Duodenal mucosa (tissue), 2 donors: Measurements from ENCODE around the gene KRTAP12-1.

Experiments used
- H3K27ac ChIP-seq: one replicate; pipeline ENCODE4 v1.7.0; 2013; ENCODE audit warnings: low read depth, low read length
- H3K27me3 ChIP-seq, 2 donors: one replicate each; pipeline ENCODE4 v1.7.0; 2013; ENCODE audit warnings: low read length in 2 of 2, control low read depth in 1 of 2; ENCODE audit not compliant: insufficient read depth in 2 of 2, control insufficient read depth in 1 of 2
- H3K36me3 ChIP-seq, 2 donors: one replicate each; pipeline ENCODE4 v1.7.0; 2013; ENCODE audit warnings: low read length in 2 of 2, control low read depth in 1 of 2; ENCODE audit not compliant: insufficient read depth in 2 of 2, control insufficient read depth in 1 of 2
- H3K4me1 ChIP-seq, 2 donors: one replicate each; pipeline ENCODE4 v1.7.0; 2013; ENCODE audit warnings: low read length in 2 of 2, control low read depth in 1 of 2; ENCODE audit not compliant: insufficient read depth in 2 of 2, control insufficient read depth in 1 of 2
- H3K4me3 ChIP-seq, 2 donors: one replicate each; pipeline ENCODE4 v1.7.0; 2013; ENCODE audit warnings: low read length in 2 of 2, low read depth in 1 of 2
- H3K9ac ChIP-seq, 2 donors: one replicate each; pipeline ENCODE4 v1.7.0; 2013; ENCODE audit warnings: low read length in 2 of 2, low read depth in 1 of 2
- H3K9me3 ChIP-seq, 2 donors: one replicate each; pipeline ENCODE4 v1.7.0; 2013; ENCODE audit warnings: low read length in 2 of 2, control low read depth in 1 of 2; ENCODE audit not compliant: control insufficient read depth in 1 of 2

The KRTAP12-1 gene

DNA sequence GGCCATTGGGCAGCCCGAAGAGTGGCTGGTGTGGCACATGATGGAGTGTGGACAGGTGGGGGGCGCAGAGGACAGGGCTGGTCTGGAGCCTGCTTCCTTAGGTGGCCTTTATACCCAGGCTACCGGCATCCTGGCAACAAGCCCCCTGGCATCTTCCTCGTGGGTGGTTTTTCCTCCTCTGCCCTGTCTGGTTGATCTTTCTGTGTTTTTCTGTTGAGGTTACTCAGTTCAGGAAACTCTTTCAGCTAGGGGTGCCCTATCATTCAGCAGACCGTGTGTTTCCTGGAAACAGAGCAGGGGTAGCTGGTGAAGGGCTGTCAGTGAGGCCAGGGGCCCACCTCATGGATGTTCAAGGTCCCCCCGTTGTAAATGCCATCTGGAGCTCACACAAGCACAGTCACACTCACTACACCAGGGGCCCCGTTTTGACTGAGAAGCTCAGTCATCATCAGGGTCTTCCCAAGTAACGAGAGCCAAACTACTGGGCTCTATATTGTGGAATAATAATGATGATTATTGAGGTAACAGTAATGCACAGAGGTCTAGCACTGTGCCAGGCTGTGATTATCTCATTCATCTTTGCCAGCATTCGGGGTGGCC, 27.3 kb downstream of the KRTAP12-1 start, which contains the start of gene KRTAP12-4:
TSS of gene KRTAP12-4 (minus strand) at position 84 of the 600 bp plus-strand sequence. CDS start at position 39, 45 bp downstream.
- Histone ChIP-seq H3K27me3 (no peaks in the 10 kb centered on the region), H3K4me3 (no peak within 1 kb of the TSS), H3K4me1 (peaks cover 0 to 4% of the 10 kb centered on the region in 2 donors), H3K36me3 (no peaks in the 10 kb centered on the region), H3K9ac (no peak within 1 kb of the TSS), H3K9me3 (no peaks in the 10 kb centered on the region), H3K27ac (no peak within 1 kb of the TSS)

DNA sequence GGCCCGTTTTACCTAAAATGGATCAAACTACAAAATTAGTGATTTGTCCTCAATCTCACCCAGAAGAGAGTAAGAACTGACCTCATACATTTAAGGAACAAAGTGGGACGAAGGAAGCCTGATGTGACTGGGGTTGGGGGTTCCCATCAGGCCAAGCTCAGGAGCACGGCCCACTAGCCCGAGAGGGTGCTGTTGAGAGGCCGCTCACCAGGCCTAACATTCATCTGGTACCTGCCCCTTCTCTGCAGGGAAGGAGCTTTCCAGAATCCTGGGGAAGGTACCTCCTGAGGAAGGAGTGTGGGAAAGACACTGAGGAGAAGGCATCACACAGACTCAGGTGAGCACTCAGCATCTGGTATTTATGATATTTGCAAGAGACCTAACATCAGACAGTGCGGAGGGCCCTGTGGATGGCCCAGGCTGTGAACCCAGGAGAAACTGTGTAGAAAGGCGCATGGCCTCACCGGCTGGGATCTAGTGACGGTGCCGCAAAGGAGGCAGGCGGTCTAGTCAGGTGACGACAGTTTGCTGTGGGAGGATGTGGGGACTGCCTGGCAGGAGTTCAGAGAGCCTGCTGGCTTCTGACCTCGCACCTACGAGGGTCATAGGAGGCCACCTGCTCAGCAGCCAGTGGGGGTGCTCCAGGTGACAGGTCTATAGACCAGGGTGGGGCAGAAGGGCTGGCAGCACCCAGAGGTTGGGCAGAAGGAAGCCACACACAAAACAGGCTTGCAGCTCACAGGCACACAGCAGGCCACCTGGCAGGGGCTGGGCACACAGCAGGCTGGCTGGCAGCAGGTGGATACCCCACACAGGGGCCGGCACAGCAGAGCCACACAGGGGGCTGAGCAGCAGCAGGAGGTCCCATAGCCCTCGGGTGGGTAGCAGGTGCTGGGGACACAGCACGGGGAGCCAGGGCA, 28.0 kb downstream of the KRTAP12-1 start:
- Histone ChIP-seq H3K9ac (no peak overlapping the region), H3K27ac (no peak overlapping the region), H3K9me3 (no peaks in the 10 kb centered on the region), H3K36me3 (no peaks in the 10 kb centered on the region), H3K27me3 (no peaks in the 10 kb centered on the region), H3K4me1 (peaks cover 0 to 4% of the 10 kb centered on the region in 2 donors), H3K4me3 (no peak overlapping the region)

DNA sequence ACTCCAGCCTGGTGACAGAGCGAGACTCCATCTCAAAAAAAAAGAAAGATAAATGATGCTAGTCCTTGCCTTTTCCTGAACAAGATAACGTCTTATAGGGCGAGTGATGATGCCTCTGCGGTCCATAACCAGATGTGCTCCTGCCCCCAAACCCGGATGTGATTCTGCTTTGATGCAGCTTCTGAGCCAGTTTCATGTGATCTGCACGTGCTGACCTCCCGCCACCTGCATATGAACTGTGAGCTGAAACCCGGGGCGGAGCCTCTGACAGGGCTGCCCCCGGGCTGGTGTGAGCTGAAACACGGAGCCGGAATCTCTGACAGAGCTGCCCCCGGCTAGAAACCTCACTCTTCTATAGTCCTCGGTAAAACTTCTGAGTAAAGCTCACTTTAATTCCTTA, 28.8 kb downstream of the KRTAP12-1 start:
- Histone ChIP-seq H3K4me1 (no peaks in the 10 kb centered on the region), H3K27me3 (no peaks in the 10 kb centered on the region), H3K9me3 (no peaks in the 10 kb centered on the region), H3K4me3 (no peak overlapping the region), H3K27ac (no peak overlapping the region), H3K36me3 (no peaks in the 10 kb centered on the region), H3K9ac (no peak overlapping the region)

DNA sequence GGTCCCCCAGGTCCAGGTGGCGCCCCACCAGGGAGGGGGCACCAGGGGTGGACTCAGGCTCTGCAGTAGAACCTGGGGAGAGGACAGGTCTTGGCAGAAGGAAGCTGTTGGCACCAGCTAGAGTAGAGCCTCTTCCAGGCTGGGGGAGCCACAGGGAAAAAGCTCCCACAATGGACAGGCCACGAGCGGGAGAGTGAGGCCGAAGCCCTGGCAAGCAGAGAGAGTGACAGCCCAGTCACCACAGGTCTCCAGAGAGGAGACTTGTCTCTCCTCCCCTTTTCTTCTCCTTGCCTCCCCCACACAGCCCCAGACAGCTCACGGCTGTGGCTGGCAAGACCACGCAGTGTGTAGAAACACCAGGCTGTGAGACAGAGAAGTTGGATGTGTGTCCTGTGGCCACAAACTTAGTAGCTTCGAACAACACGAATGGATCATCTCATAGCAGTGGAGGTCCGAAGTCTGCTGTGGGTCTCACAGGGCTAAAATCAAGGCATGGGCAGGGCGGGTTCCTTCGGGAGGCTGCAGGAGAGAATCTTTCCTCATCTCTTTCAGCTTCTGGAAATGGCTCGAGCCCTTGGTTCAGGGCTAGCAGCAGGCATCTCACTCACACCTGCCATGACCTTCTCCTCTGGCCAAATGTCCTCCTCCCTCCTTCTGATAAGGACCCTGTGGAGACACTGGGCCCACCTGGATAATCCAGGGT, 30.8 kb downstream of the KRTAP12-1 start:
- Histone ChIP-seq H3K9ac (no peak overlapping the region), H3K27ac (no peak overlapping the region), H3K4me3 (no peak overlapping the region), H3K9me3 (no peaks in the 10 kb centered on the region), H3K4me1 (no peaks in the 10 kb centered on the region), H3K36me3 (no peaks in the 10 kb centered on the region), H3K27me3 (no peaks in the 10 kb centered on the region)

DNA sequence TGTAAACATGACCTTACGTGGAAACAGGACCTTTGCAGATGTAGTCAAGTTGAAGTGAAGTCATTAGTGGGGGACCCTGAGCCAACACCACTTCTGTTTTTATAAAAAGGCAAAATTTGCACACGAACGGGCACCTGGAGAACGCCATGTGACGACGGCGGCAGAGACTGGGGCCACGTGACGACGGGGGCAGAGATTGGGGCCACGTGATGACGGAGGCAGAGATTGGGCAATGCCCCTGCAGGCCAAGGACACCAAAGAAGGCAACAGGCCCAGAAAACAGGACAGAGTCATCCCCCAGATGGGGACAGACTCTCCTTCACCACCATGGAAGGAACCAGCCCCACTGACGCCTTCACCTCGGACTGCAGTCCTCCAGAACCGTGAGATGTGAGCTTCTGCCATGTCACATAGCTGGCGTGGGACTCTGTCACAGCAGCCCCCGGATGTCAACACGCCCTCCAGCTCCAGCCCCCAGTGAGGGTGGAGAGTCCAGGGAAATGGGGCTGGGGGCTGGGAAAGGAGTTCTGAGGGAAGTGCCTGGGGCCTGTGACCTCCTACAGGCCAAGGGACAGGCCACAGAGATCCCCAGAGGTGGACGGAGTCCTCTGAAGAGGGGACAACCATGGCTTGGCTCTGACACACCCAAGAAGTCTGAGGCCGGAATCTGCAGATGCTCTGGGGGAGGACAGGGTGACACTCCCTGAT, 31.5 kb downstream of the KRTAP12-1 start:
- H3K4me3 ChIP-seq = no peak overlapping the region
- no peak overlapping the region for H3K27ac ChIP-seq
- no peaks in the 10 kb centered on the region for H3K9me3 ChIP-seq
- no peak overlapping the region for H3K9ac ChIP-seq
- no peaks in the 10 kb centered on the region for H3K36me3 ChIP-seq
- no peaks in the 10 kb centered on the region for H3K27me3 ChIP-seq
- no peaks in the 10 kb centered on the region for H3K4me1 ChIP-seq

DNA sequence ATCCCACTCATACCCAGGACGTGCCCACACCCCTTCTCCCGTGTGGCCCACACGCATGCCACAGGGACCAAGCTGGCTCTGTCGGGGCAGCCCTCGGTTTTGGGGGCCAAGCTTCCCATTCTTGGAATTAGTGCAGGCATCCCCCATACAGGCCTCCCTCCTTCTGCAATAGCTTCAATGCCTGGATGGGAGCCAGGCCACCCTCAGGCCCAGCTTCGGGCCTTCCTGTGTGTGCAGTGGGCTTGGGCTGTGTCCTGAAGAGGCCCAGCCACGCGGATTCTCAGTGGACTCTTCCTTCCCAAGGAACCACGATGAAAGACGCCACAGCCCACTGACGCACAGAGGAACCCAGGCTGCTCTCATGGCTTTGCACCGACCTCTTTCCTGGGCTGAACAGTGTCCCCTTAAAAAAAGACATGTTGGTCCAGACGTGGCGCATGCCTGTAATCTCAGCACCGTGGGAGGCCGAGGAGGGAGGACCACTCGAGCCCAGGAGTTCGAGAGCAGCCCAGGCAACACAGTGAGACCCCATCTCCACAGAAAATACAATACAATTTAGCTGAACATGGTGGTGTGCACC, 32.4 kb downstream of the KRTAP12-1 start:
- Histone ChIP-seq H3K27ac (no peak overlapping the region), H3K36me3 (no peaks in the 10 kb centered on the region), H3K4me3 (no peak overlapping the region), H3K27me3 (no peaks in the 10 kb centered on the region), H3K4me1 (no peaks in the 10 kb centered on the region), H3K9ac (no peak overlapping the region), H3K9me3 (peaks cover 0 to 3% of the 10 kb centered on the region in 2 donors)

DNA sequence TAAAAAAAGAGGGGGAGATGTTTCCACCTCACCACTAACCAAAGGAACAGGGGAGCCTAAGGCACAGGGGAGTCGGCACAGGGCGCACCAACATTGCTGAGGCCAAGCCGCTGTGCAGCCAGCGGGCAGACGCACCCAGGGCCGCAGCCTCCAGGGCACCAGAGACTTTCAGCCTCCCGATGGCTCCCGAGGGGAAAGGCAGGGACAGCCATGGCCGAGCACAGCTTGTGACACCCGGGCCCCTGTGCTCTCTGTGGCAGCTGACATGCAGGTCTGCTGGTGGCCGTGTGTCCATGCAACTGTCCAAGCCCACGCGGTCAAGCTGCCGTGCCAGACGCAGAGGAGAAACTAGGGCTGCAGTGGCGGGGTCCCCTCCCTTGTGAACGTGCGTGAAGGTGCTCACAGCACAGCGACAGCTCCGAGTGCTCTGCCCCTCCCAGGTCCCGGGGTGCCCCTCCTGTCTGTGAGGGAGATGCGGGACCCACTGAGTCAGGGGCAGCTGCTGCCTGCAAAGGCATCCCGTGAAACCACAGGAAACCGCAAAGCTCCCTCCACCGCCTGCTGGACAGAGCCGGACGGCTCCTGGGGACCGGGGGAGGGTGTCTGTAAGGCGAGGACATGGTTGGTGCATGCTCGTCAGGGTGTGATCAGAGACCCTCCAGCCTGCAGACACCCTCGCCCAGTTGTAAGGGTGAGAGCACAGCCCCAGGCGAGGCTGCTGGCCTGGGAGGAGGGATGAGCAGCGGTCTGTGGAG, 33.2 kb downstream of the KRTAP12-1 start:
- H3K27me3 ChIP-seq = no peaks in the 10 kb centered on the region
- H3K9ac ChIP-seq = no peak overlapping the region
- no peaks in the 10 kb centered on the region for H3K4me1 ChIP-seq
- no peak overlapping the region for H3K27ac ChIP-seq
- no peaks in the 10 kb centered on the region for H3K36me3 ChIP-seq
- H3K4me3 ChIP-seq = no peak overlapping the region
- H3K9me3 ChIP-seq = peaks cover 4 to 11% of the 10 kb centered on the region in 2 donors

DNA sequence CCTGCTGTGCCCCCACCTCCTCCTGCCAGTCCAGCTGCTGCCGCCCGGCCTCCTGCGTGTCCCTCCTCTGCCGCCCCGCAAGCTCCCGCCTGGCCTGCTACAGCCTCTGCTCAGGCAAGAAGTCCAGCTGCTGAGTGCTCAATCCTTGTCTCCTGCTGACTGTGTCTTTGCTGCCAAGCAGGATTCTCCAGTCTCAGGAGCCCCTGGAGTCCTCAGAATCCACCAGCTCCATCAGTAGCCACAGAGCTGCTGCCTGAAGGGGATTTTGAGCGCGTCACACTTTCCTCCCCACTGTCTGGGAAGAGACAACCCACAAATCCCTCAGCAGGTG, 34.8 kb downstream of the KRTAP12-1 start:
- peaks cover 4 to 11% of the 10 kb centered on the region in 2 donors for H3K9me3 ChIP-seq
- no peak overlapping the region for H3K27ac ChIP-seq
- no peaks in the 10 kb centered on the region for H3K36me3 ChIP-seq
- no peaks in the 10 kb centered on the region for H3K27me3 ChIP-seq
- H3K4me1 ChIP-seq = no peaks in the 10 kb centered on the region
- H3K4me3 ChIP-seq = no peak overlapping the region
- no peak overlapping the region for H3K9ac ChIP-seq
